HG03558 (cell line): ENCODE data around the gene LRRC56.

Experiments
- ATAC-seq: cut with Tn5 transposase; IDR thresholded peaks from one replicate; pipeline ENCODE4 v1.9.1; 2021; ENCODE audit warnings: moderate number of reproducible peaks; ENCODE audit not compliant: unreplicated experiment; ENCODE audit errors: extremely low read depth

LRRC56 gene

DNA sequence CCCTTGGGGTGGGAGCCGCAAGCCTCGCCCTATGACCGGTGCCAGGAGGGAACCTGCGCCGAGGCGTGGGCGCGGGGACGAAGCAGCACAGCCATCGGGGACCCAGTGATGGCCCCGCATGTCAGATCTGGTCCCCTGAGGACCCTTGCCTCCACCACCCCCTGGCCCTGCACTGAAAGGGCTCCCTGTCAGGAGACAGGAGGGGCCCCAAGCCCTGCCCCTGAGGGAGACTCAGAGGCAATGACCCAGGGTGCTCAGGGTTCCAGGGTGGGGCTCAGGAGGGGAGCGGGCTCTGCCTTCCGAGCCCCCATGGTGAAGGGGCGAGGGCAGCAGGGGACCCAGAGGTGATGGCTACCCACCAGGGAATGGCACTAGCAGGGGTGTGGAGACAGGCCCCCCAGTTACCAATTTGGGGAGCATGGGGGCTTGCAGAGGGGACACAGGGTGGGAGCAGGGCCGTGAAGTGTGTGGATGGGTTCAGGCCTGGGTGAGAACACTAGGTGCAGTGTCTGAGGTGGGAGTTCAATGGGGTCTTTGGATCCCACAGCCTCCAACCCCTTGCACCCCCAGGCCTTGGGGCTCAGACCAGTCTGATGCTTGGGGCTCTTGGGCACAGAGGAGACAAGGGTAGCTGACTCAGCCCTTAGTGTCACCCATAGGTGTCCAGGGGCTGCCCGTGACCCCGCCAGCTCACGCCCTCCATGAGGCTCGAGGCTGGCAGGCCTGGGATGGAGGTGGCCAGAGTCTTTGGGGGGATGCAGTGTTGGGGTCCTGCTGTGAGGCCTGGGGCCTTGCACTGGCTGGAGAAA is 499 bp downstream of the LRRC56 start:
- no peak for ATAC-seq

- ATAC-seq = no peak
Measured at GRCh38 chr11:538431-539051, 1.2 kb downstream of the LRRC56 start.

DNA sequence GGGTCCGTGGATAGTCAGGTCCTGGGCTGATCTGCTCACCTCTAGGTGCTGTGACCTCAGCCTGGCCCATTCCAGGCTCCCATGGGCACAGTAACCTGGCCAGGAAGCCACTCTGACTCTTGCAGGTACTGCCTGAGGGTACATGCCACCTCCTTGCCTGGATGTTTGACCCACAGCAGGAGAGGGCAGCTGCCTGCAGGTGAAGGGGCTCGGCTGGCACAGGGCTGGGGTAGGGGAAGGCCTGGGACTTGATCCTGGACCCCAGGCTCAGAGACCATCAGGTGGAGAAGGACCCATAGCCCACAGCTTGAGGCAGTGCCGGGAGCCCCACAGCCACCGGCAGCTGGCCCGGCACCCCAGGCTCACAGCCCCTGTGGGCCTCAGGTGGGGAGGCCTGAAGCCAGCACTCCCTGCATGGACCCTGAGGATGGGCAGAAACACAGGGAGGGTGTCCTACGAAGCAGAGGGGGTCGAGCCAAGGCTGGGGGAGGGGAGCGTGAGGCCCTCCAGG is 2.7 kb downstream of the LRRC56 start:
- ATAC-seq = no peak

- ATAC-seq = no peak
Measured at GRCh38 chr11:540583-541432, 3.5 kb downstream of the LRRC56 start.

- no peak for ATAC-seq
Measured at GRCh38 chr11:541433-541885, 4.1 kb downstream of the LRRC56 start.

DNA sequence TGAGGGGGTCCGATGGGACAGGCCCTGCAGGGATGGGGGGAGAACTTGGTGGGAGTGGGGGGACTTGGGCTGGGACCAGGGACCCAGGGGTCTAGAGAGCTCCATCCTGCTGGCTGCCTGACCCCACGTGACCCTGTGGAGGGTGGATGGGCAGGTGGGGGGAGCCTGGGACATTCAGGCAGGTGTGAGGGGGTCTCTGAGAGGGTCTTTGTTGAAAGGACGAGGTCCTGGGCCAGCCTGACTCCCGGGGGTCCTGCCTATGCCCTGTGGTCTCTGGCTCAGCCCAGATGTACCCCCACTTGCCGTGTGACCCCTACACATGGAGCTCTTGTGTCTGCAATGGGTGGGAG is 7.5 kb downstream of the LRRC56 start:
- no peak for ATAC-seq

GRCh38 chr11:545171-545570 is 7.8 kb downstream of the LRRC56 start:
- ATAC-seq = no peak

- no peak for ATAC-seq
Measured at GRCh38 chr11:548700-549603, 11.6 kb downstream of the LRRC56 start.

- no peak for ATAC-seq
Measured at GRCh38 chr11:550021-550745, 12.9 kb downstream of the LRRC56 start.

DNA sequence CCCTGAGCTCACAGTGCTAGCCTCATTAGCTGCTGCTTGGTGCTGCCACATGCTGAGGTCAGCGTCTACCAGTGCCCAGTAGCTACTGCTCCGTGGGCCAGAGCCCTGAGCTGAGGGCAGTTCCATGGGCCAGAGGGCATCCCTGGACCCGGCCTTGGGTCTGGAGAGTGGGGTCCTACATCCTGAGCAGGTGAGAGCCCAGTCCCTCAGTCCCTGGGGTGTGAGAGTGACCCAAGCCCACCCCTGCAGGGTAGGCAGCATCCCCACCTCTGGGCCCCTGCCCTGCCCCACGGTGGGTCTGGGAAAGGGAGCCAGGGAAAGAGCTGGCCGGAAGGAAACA is 13.4 kb downstream of the LRRC56 start:
- no peak for ATAC-seq

DNA sequence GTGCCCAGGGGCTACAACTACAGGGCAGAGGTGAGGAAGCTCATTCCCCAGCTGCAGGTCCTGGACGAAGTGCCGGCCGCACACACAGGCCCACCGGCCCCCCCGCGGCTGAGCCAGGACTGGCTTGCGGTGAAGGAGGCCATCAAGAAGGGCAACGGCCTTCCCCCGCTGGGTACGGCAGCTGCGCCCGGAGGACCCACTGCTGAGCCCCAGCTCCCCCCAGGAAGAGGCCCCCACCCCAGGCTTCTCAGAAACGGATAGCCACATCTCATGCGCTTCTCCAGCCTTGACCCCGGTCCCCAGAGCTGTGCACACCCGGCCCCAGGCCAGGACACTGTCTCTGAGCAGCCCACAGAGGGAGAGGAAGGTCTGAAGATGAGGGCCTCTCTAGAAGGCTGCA is 13.8 kb downstream of the LRRC56 start:
- ATAC-seq = no peak

- no peak for ATAC-seq
Measured at GRCh38 chr11:551596-551995, 14.3 kb downstream of the LRRC56 start.

DNA sequence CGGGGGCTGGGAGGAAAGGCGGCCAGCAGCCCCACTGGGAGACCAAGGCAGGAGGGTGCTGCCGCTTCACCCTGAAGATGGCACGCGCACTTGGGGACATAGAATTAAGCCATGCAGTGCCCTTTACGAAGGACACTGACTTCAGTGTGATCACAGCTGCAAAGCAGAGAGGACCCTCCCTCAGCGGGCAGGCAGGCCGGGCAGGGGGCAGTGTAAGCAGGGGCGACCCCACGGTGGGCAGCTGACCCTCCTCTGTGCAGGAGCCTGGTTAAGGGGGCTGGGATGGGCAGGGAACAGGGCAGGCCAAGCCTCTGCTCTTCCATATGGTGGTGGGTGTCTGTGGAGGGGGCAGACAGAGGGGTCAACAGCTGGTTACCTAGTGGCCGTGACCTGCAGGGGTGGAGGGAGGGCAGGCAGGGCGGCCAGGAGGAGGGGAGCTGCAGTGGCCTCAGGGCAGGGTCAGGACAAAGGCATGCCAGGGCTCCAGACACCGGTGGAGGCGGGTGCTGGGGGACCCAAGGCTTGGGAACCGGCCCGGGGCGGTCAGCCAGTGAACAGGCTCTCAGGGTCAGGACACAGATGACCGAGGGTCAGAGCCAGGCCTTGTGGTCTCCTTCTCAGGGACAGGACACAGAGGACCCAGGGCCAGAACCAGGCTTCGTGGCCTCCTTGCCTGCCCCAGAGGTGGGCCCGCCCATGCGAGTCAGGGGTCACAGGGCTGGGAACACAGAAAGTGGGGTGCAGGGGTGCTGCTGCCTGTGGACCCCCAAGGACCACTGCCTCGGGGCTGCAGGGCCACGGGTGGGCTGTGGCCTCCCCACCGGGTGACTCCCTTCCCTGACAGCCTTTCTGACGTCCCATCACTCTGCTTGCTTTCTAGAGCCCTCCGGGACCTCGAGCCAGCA is 16.0 kb downstream of the LRRC56 start:
- no peak for ATAC-seq

GRCh38 chr11:553988-554340 is 16.6 kb downstream of the LRRC56 start:
- no peak for ATAC-seq

DNA sequence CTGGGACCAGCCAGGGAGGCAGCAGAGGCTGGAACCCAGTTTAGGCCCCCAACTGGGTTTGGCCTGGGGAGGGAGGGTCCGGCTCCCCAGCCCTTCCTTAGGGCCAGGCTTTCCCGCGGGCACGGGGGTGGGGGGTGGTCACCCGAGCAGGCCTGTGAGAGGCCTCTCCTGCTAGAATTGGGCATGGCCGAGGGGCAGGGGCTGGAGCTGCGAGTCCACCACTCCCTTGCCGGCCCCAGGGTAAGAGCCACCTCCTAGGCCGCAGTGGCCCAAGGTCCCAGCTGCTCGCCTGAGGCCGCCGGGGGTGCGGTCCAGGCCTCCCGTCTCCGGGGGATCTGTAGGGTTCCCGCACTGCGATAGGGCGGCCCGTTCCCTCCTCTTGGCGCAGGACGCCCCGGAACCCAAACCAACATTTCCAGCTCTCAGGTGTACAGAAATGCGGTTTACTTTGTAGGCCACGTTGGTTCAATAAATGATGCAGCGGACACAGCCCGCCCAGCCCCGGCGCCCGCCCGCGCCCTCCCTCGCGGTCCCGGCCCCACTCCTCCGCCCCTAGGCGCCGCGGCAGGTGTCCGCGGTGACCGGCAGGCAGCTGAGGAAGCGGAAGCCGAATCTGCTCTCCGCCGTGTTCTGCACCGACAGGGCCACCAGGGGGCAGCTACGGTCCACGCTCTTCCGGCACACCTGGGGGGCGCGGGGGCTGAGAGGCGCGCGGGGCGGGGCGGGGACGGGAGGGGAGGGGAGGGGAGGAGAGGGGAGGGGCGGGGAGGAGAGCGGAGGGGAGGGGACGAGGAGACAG is 17.3 kb downstream of the LRRC56 start:
- ATAC-seq = no peak

GRCh38 chr11:555227-555779 is 18.0 kb downstream of the LRRC56 start:
- ATAC-seq = no peak
